SK-N-SH treated with all-trans-retinoic acid at 6 μM for 48 hours (cell line): Measurements from ENCODE around the gene TBL1X.

Experiments
- ATAC-seq: fragments of 200-7000 bp; cut with Tn5 transposase; 3 replicates; pipeline ENCODE4 v1.9.1; 2020; ENCODE audit warnings: mild to moderate bottlenecking, moderate library complexity
- ARNTL ChIP-seq: fragments of 450-650 bp; formaldehyde crosslinking; IDR thresholded peaks from 2 replicates; pipeline ENCODE4 v1.5.0; 2020; ENCODE audit warnings: low read depth, mild to moderate bottlenecking, moderate library complexity, borderline replicate concordance
- BACH2 ChIP-seq: fragments of 250-450 bp; sonication (Bioruptor Pico); IDR thresholded peaks from 2 replicates; pipeline ENCODE4 v1.9.0; 2021; ENCODE audit warnings: mild to moderate bottlenecking, borderline replicate concordance
- CSDC2 ChIP-seq: fragments of 250-450 bp; sonication (Bioruptor Pico); IDR thresholded peaks from 2 replicates; pipeline ENCODE4 v1.5.0; 2020; ENCODE audit warnings: mild to moderate bottlenecking, moderate library complexity
- CSRNP3 ChIP-seq: fragments of 250-450 bp; sonication (Bioruptor Pico); IDR thresholded peaks from 2 replicates; pipeline ENCODE4 v1.5.1; 2021; ENCODE audit warnings: mild to moderate bottlenecking, moderate library complexity
- ESRRG ChIP-seq: fragments of 250-450 bp; sonication (Bioruptor Pico); IDR thresholded peaks from 2 replicates; pipeline ENCODE4 v1.6.1; 2021; ENCODE audit warnings: mild to moderate bottlenecking
- GLIS3 ChIP-seq: fragments of 250-450 bp; sonication (Bioruptor Pico); IDR thresholded peaks from 2 replicates; pipeline ENCODE4 v1.5.0; 2020; ENCODE audit warnings: mild to moderate bottlenecking, moderate library complexity
- PATZ1 ChIP-seq: fragments of 250-450 bp; sonication (Bioruptor Pico); IDR thresholded peaks from 2 replicates; pipeline ENCODE4 v1.8.0; 2020; ENCODE audit warnings: mild to moderate bottlenecking, moderate library complexity, borderline replicate concordance
- POU6F1 ChIP-seq: fragments of 250-450 bp; sonication (Bioruptor Pico); IDR thresholded peaks from 2 replicates; pipeline ENCODE4 v1.8.0; 2021; ENCODE audit warnings: low read depth, mild to moderate bottlenecking, moderate library complexity, borderline replicate concordance
- PPARA ChIP-seq: fragments of 250-450 bp; sonication (Bioruptor Pico); IDR thresholded peaks from 2 replicates; pipeline ENCODE4 v1.5.0; 2020; ENCODE audit warnings: mild to moderate bottlenecking, borderline replicate concordance
- SNAI2 ChIP-seq: fragments of 250-450 bp; sonication (Bioruptor Pico); IDR thresholded peaks from 2 replicates; pipeline ENCODE4 v1.5.0; 2020; ENCODE audit warnings: mild to moderate bottlenecking, moderate library complexity
- TCF4 ChIP-seq: fragments of 250-450 bp; sonication (Bioruptor Pico); IDR thresholded peaks from 2 replicates; pipeline ENCODE4 v1.8.0; 2021; ENCODE audit warnings: mild to moderate bottlenecking, moderate library complexity, borderline replicate concordance
- TOX ChIP-seq: fragments of 250-450 bp; sonication (Bioruptor Pico); IDR thresholded peaks from 2 replicates; pipeline ENCODE4 v1.8.0; 2021; ENCODE audit warnings: mild to moderate bottlenecking, moderate library complexity, borderline replicate concordance
- TSHZ2 ChIP-seq: fragments of 250-450 bp; sonication (Bioruptor Pico); IDR thresholded peaks from 2 replicates; pipeline ENCODE4 v1.5.0; 2020; ENCODE audit warnings: mild to moderate bottlenecking, moderate library complexity
- ZC3H10 ChIP-seq: fragments of 250-450 bp; sonication (Bioruptor Pico); IDR thresholded peaks from 2 replicates; pipeline ENCODE4 v1.5.1; 2021; ENCODE audit warnings: mild to moderate bottlenecking, moderate library complexity
- ZFP3 ChIP-seq: fragments of 250-450 bp; sonication (Bioruptor Pico); IDR thresholded peaks from 2 replicates; pipeline ENCODE4 v1.5.0; 2020; ENCODE audit warnings: mild to moderate bottlenecking, moderate library complexity
- ZNF565 ChIP-seq: fragments of 450-650 bp; formaldehyde crosslinking; conservative IDR thresholded peaks from 2 replicates; pipeline ENCODE4 v1.5.0; 2020; ENCODE audit warnings: low read depth, mild to moderate bottlenecking, moderate library complexity
- ZNF8 ChIP-seq: fragments of 450-650 bp; formaldehyde crosslinking; IDR thresholded peaks from 2 replicates; pipeline ENCODE4 v1.5.0; 2020; ENCODE audit warnings: mild to moderate bottlenecking, moderate library complexity

The TBL1X gene

GRCh38 chrX:9677098-9677739 lies 212.4 kb downstream of the TBL1X start:
- no peak for TF ChIP-seq PPARA (CRISPR knock-in tag)
- TF ChIP-seq SNAI2 (CRISPR knock-in tag): no peak
- TF ChIP-seq TSHZ2 (CRISPR knock-in tag): no peak
- no peak for TF ChIP-seq ARNTL (CRISPR knock-in tag)
- TF ChIP-seq CSDC2: no peak
- TF ChIP-seq CSRNP3: no peak
- no peak for TF ChIP-seq TCF4 (CRISPR knock-in tag)
- TF ChIP-seq ZNF8: no peak
- TF ChIP-seq PATZ1 (CRISPR knock-in tag): no peak
- TF ChIP-seq, all 23 proteins: peak for 0
- no peak for ATAC-seq

GRCh38 chrX:9678215-9678965 lies 213.5 kb downstream of the TBL1X start:
- TF ChIP-seq POU6F1 (no peak), TOX (CRISPR knock-in tag) (no peak), ZNF565 (CRISPR knock-in tag) (no peak), PATZ1 (CRISPR knock-in tag) (no peak), PPARA (CRISPR knock-in tag) (no peak), ZC3H10 (no peak), ARNTL (CRISPR knock-in tag) (no peak), GLIS3 (CRISPR knock-in tag) (no peak), TSHZ2 (CRISPR knock-in tag) (no peak), ZNF8 (no peak), ESRRG (CRISPR knock-in tag) (no peak), ZFP3 (CRISPR knock-in tag) (no peak), BACH2 (CRISPR knock-in tag) (no peak)
- ATAC-seq: no peak
